ENCODE data around the gene YARS1. TPM values are rescaled to one million over a fixed set of nuclear protein-coding genes. Genes with fewer than 3 reads are reported as not detected.

YARS1 gene
- total RNA-seq, 1 experiment from 2014 or later = 115 TPM

DNA sequence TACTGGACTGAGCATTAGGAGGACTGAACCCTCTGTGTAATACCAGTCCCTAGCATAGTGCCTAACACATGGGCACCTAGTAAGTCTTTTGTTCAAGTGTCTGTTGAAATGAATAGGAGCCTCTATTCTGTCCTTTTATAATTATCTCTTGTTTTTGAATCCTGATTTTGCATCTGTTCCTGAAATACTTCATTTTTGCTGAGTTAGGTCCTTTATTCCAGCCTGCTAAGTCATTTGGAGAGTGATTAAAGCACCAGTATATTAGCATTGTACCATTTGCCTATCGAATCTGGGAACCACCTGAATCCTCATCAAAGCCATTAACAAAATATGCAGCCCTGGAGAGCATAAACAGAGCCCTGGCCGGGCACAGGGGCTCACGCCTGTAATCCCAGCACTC lies 32.3 kb downstream of the YARS1 start:
- Histone ChIP-seq H3K27me3 (ENCODE audit: low read length) (no peaks in the 10 kb centered on the region), H3K4me1 (ENCODE audit: insufficient read depth, low read length) (peaks cover 21% of the 10 kb centered on the region), H3K9me2 (replicated peaks; ENCODE audit: low read length) (no peaks in the 10 kb centered on the region), H3K9ac (ENCODE audit: low read length) (no peak overlapping the region), H3K27ac (ENCODE audit: low read length) (no peak overlapping the region), H3K4me2 (ENCODE audit: low read length) (no peak overlapping the region), H2AFZ (ENCODE audit: low read length) (no peak overlapping the region), H3K36me3 (ENCODE audit: low read depth, low read length) (peaks cover 66% of the 10 kb centered on the region), H4K20me1 (ENCODE audit: low read length) (no peaks in the 10 kb centered on the region), H3F3A (ENCODE audit: low read length, unreplicated experiment) (no peaks in the 10 kb centered on the region), H3K9me3 (ENCODE audit: low read length) (no peaks in the 10 kb centered on the region), H3K79me2 (ENCODE audit: low read length) (peaks cover 5% of the 10 kb centered on the region; the same call in 1 of the 2 replicates), H3K4me3 (ENCODE audit: low read length) (no peak overlapping the region)
- POLR2A ChIA-PET (ENCODE audit: unreplicated experiment) = no interaction called here
- DNase-seq = no peak
- no peak for ATAC-seq
- no TSS peak for BruUV-seq (replicated peaks)
- intact Hi-C loops (cut with micrococcal nuclease) = no loop called here
- TF ChIP-seq EZH2 (IDR thresholded peaks at IDR 0.05; ENCODE audit: low read length, unreplicated experiment) = no peak
- no peak for TF ChIP-seq EZH2phosphoT487 (IDR thresholded peaks at IDR 0.05; ENCODE audit: borderline replicate concordance, low read length)
- TF ChIP-seq, protein P1, sequence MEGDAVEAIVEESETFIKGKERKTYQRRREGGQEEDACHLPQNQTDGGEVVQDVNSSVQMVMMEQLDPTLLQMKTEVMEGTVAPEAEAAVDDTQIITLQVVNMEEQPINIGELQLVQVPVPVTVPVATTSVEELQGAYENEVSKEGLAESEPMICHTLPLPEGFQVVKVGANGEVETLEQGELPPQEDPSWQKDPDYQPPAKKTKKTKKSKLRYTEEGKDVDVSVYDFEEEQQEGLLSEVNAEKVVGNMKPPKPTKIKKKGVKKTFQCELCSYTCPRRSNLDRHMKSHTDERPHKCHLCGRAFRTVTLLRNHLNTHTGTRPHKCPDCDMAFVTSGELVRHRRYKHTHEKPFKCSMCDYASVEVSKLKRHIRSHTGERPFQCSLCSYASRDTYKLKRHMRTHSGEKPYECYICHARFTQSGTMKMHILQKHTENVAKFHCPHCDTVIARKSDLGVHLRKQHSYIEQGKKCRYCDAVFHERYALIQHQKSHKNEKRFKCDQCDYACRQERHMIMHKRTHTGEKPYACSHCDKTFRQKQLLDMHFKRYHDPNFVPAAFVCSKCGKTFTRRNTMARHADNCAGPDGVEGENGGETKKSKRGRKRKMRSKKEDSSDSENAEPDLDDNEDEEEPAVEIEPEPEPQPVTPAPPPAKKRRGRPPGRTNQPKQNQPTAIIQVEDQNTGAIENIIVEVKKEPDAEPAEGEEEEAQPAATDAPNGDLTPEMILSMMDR (conservative IDR thresholded peaks at IDR 0.05; ENCODE audit: low read depth, low read length) = no peak
- CTCF ChIA-PET = no interaction called here

DNA sequence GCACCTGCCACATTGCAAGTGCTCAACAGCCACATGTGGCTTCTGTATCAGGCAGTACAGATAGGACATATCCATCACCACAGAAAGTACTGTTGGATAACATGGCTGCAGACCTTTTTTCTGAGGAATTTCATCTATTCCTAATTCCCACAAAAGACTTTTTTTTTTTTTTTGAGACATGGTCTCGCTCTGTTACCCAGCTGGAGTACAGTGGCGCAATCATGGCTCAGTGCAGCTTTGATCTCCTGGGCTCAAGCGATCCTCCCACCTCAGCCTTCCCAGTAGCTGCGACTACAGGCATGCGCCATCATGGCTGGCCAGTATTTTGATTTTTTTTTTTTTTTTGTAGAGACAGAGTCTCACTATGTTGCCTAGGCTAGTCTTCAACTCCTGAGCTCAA lies 33.3 kb downstream of the YARS1 start:
- Histone ChIP-seq H3K27ac (ENCODE audit: low read length) (no peak overlapping the region), H3K36me3 (ENCODE audit: low read depth, low read length) (peaks cover 72% of the 10 kb centered on the region), H3K9ac (ENCODE audit: low read length) (no peak overlapping the region), H3K79me2 (ENCODE audit: low read length) (peaks cover 5% of the 10 kb centered on the region; the same call in 1 of the 2 replicates), H3K9me2 (replicated peaks; ENCODE audit: low read length) (no peaks in the 10 kb centered on the region), H3F3A (ENCODE audit: low read length, unreplicated experiment) (no peaks in the 10 kb centered on the region), H2AFZ (ENCODE audit: low read length) (no peak overlapping the region), H3K9me3 (ENCODE audit: low read length) (no peaks in the 10 kb centered on the region), H3K4me2 (ENCODE audit: low read length) (no peak overlapping the region), H3K4me1 (ENCODE audit: insufficient read depth, low read length) (peaks cover 17% of the 10 kb centered on the region), H3K4me3 (ENCODE audit: low read length) (no peak overlapping the region), H4K20me1 (ENCODE audit: low read length) (no peaks in the 10 kb centered on the region), H3K27me3 (ENCODE audit: low read length) (no peaks in the 10 kb centered on the region)
- BruUV-seq (replicated peaks) = no TSS peak
- TF ChIP-seq EZH2 (IDR thresholded peaks at IDR 0.05; ENCODE audit: low read length, unreplicated experiment) (no peak), EZH2phosphoT487 (IDR thresholded peaks at IDR 0.05; ENCODE audit: borderline replicate concordance, low read length) (no peak)
- TF ChIP-seq, protein P1 (conservative IDR thresholded peaks at IDR 0.05; ENCODE audit: low read depth, low read length) = no peak
- DNase-seq = no peak
- intact Hi-C loops (cut with micrococcal nuclease) = no loop called here
- ChIA-PET POLR2A (ENCODE audit: unreplicated experiment) (no interaction called here), CTCF (no interaction called here)
- ATAC-seq = no peak

GRCh38 chr1:32782086-32782485 lies 35.1 kb downstream of the YARS1 start:
- intact Hi-C loops (cut with micrococcal nuclease) = no loop called here

More at GRCh38 chr1:32782086-32782485, 35.1 kb downstream of the YARS1 start:
- Histone ChIP-seq H3K27ac (ENCODE audit: low read length) (no peak overlapping the region), H3K9me3 (ENCODE audit: low read length) (no peaks in the 10 kb centered on the region), H3F3A (ENCODE audit: low read length, unreplicated experiment) (no peaks in the 10 kb centered on the region), H3K4me3 (ENCODE audit: low read length) (no peak overlapping the region), H3K27me3 (ENCODE audit: low read length) (no peaks in the 10 kb centered on the region), H3K36me3 (ENCODE audit: low read depth, low read length) (peaks cover 63% of the 10 kb centered on the region), H3K79me2 (ENCODE audit: low read length) (no peaks in the 10 kb centered on the region), H3K4me2 (ENCODE audit: low read length) (no peak overlapping the region), H3K9me2 (replicated peaks; ENCODE audit: low read length) (no peaks in the 10 kb centered on the region), H3K4me1 (ENCODE audit: insufficient read depth, low read length) (peaks cover 13% of the 10 kb centered on the region), H4K20me1 (ENCODE audit: low read length) (no peaks in the 10 kb centered on the region), H3K9ac (ENCODE audit: low read length) (no peak overlapping the region), H2AFZ (ENCODE audit: low read length) (no peak overlapping the region)
- no peak for TF ChIP-seq EZH2 (IDR thresholded peaks at IDR 0.05; ENCODE audit: low read length, unreplicated experiment)
- no peak for TF ChIP-seq EZH2phosphoT487 (IDR thresholded peaks at IDR 0.05; ENCODE audit: borderline replicate concordance, low read length)
- TF ChIP-seq, protein P1 (conservative IDR thresholded peaks at IDR 0.05; ENCODE audit: low read depth, low read length) = no peak
- no TSS peak for BruUV-seq (replicated peaks)
- no peak for ATAC-seq
- CTCF ChIA-PET = no interaction called here
- DNase-seq = no peak
- POLR2A ChIA-PET (ENCODE audit: unreplicated experiment) = no interaction called here
